HG02884 (cell line): Measurements from ENCODE around the gene SYT8.
A peak's percentile ranks its signal among the peaks of the same experiment; 100 is the strongest.

Experiments used
- ATAC-seq: cut with Tn5 transposase; IDR thresholded peaks from one replicate; pipeline ENCODE4 v1.9.1; 2021; ENCODE audit warnings: mild to moderate bottlenecking, moderate library complexity; ENCODE audit not compliant: unreplicated experiment

The SYT8 gene

DNA sequence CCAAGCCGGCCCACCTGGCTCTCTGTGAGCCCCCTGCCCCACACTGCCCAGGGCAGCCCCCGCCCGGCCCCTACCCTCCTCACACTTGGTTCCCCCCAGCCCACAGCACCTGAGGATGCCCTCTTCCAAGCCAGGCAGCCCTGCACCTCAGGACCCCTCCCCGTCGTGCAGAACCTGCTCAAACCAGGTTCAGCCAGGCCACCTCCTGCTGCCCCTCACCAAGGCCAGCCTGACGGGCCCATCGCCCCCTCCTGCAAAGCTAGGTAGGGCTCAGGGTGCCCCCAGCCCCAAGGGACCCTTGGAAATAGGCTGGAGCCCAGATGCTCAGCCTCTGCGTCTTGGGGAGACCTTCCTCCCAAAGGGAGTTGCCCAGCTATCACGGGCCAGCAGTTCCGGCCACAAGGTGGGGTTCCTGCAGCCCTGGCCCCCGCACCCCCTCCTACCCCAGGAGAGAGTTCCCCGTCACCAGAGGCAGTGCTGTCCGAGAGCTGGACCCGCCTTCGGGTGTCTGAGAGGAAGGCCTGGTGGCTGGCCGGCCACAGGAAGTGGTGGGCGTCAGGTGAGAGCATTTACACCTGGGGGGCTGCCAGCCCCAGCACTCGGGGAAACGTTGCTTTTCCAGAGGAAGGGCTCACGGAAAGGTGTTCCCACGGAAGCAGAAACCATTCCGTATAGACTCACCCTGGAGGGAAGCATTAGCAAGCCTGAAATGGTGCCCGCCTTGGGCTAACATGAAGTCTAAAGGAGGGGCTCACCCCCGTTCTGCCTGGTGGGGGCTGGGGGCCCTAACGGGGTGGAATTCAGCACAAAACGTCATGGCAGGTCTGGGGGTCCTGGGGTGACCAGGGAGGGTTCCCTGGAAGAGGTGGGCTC is 3.2 kb upstream of the SYT8 start:
- ATAC-seq: no peak

DNA sequence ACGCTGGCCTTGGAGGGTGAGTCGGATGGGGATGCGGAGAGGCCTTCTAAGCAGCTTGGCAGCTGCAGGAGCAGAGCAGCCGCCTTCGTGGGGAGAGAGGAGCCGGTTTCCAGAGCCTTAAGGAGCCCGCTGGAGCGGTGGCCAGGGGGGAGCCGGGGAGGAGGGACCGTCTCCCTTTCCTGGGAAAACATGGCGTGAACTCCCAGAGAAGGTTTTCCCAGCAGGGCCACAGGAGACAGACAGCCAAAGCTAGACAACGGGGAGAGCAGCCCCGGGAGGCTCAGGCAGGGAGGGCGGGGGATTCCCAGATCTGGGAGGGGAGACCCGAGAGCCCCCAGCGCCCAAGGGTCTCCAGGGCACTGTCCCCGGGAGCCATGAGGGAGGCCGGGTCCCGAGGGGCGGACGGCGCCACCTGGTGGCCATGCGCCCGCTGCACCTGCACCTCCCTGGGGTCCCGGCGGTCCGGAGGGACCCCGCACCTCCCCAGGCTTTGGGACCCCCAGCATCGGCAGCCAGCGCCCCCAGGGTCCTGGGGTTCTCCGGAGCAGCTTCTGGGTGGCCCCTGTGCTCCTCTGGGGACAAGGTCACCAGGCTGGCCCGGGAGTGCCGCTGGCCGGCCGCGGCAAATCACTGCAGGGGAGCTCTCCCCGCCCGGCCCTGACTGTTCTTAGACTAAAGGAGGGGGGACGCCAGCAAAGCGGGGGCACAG is 2.4 kb upstream of the SYT8 start:
- no peak for ATAC-seq

DNA sequence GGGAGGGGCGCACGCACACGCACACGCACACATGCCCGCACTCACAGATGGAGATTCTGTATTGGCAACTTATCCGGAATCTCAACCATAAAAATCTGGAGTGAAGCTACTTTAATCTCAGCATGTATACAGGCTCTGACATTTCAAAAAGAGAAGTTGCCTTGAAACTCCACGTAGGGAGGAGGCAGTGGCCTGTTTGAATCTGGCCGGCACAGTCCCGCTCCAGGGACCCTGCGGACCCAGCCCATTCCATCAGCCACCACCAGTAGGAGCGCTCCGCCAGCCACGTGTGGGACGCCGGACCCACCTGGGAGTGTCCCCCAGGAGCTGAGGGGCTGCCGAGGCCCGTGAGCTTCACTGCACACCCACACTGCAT is 1.9 kb upstream of the SYT8 start:
- no peak for ATAC-seq

DNA sequence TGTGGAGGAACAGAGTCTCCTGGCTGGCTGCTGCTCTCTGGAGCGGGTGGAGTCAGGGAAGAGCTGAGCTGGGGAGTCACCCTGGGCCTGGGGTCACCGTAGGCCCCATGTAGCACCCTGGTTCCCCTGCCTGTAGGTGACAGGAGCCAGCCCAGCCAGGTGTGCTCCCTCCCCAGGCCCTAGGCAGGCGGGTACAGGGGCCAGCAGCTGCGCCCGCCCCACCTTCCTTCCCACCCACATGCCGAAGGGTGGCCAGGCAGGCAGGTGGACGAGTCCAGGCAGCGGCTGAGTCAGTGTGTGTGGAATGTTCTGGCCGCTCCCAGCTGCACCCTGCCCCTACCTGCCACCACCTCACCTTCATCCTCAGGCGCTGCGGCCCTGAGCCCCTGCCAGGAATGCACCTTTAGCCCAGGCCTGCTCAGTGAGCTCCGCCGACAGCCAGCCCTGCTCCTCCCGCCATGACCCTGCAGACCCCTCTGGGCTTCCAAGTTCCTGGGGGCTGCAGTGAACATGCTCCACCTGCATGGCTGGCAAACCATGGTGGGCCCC is 654 bp upstream of the SYT8 start:
- ATAC-seq: no peak

DNA sequence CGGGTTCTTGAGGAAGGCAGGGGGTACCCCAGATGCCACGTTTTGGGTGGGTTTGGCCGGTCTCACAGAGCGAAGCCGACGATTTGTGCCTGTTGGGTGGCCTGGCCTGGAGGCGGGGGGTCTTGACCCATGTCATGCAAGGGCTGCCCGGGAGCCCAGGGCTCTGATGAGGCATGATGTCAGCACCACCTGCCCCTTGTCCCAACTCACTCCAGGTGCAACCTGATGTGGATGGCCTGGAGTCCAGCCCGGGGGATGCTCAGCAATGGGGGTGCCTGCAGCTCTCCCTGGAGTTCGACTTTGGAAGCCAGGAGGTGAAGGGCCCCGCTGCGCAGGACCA is 851 bp downstream of the SYT8 start:
- no peak for ATAC-seq

DNA sequence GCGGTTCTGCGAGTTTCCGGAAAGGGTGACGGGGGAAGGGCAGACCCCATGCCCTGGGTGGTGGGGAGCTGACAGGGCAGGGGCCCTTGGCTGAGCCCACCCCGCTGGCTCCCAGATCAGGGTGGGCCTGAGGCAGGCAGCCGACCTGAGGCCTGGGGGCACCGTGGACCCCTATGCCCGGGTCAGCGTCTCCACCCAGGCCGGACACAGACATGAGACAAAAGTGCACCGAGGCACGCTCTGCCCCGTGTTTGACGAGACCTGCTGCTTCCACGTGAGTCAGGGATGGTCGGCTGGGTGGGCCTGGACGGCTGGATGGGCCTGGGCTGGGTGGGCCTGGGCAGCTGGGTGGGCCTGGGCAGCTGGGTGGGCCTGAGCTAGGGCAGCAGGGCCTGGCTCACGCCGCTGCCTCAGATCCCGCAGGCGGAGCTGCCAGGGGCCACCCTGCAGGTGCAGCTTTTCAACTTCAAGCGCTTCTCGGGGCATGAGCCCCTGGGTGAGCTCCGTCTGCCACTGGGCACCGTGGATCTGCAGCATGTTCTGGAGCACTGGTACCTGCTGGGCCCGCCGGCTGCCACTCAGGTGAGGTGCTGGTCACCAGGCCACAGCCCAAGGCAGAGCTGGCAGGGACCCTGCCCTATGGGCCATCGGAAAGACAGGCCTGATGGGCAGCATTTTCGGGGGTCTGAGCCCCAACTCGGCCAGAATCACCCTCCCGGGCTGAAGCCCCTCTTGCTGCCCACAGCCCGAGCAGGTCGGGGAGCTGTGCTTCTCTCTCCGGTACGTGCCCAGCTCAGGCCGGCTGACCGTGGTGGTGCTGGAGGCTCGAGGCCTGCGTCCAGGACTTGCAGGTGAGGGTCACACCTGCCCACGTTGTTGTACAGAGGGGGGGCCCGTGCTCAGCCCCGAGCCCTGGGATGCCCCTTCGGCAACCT is 1.5 kb downstream of the SYT8 start:
- no peak for ATAC-seq

DNA sequence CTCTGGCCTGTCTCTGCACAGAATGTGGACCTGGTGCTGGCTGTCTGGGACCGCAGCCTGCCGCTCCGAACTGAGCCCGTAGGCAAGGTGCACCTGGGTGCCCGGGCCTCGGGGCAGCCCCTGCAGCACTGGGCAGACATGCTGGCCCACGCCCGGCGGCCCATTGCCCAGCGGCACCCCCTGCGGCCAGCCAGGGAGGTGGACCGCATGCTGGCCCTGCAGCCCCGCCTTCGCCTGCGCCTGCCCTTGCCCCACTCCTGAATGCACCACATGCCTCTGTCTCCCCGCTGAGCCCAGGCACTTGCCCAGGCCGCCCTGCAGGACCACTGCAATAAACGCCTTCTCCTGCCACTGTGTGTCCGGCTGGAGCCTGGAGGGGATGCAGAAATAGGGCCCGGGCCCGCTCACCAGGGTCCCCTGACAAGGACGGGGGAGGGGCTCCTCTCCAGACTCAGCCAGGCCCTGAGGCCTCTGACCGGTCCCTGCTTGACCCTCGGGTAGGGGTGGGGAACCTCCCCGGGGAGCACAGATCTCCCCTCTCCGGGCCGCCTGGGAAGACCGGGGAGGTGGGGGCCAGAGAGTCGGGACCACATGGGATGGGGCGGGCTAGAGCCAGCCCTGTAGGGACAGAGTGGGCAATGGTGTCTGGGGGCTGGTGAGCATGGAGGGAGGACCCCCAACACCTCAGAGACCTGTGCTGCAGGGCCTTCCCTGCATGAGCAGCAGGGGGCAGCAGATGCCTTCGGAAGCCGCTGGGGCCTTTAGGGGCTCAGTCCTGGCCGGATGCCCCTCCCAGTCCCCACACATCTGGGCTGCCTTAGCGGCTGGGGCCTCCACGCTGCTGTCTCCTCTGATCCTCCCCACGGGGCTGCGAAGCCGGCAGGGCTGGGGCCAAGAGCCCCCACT is 2.6 kb downstream of the SYT8 start:
- peak; percentile 43 for ATAC-seq

DNA sequence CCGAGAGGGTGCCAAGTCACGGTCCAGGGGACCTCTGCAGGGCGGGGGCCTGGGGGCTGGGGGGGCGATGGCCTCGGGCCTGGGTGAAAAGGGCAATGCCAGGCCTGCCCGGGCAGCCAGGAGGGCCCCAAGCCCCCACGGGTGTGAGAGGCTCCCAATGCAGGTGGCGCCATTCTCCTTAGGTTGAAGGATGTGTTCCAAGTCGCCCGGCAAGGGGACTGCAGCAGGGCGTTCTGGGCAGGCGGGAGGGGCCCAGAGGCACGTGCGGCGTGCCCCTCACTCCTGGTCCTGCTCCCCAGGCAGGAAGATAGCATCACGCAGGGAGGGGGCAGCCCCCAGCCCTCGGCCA is 3.3 kb downstream of the SYT8 start:
- no peak for ATAC-seq

DNA sequence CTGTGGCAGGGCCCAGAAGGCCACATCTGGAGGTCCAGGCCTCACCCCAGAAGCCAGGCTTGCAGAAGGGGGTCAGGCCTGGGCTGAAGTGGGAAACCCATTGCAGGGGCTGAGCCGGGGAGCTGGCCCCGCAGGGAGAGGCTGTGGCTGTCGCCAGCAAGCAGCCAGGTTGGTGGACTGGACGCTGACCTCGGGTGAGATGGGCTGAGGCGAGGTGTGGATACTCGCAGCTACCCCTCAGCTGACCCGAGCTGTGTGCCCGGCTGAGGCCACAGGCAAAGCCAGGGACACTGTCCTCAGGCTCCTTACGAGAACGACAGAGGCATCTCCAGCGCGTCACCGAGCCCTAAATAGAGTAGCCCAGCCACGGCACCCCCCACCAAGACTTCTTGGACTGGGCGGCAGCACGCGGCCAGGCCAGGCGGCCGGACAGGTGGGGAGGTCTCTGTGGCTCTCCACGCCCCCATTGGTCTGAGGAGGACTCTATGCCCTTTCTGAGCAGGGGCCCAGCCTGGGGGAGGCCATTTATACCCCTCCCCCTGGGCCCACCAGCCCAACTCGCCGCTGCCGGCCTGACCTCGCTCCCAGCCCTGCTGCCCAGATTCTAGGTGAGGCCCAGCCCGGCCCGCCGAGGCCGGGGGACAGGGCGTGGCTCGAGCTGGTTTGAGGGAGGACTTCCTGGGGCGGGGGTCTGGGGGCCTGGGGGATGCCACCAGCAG is 3.8 kb downstream of the SYT8 start, which contains the start of gene TNNI2:
TSS of gene TNNI2 (plus strand) at position 556 of the 719 bp plus-strand sequence. CDS start 716 bp downstream, outside the sequence.
- ATAC-seq: no peak

DNA sequence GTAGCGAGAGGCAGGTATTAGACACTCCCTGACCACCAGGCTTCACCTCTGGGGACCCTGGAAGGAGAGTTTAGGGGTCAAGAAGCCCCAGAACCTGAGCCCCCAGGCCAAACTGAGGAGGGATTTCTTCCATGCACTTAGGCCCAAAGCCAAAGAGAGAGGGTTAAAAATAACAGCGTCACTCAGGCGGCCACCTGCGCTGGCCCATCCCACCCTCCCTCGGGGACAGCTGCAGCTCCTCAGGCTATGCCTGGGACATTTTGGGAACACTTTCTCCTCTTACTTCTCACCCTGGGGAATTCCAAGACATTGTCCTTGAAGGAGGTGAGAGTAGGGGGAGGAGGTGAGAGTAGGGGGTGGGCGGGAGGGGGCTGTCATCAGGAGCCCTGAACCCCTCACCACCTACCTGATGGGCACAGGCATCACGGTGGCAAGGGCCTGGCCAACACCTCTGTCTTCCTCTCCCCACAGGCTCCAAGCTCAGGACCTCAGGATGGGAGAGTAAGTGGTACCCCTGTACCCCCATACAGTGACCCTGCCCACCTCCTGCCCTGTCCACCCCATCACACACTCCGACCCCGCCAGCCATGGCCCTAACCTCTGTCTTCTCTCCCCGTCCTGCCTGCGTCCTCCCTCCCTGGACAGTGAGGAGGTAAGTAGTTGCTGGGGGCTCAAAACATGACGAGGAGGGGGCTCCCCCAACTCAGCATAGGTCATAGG is 4.6 kb downstream of the SYT8 start:
- ATAC-seq: no peak

DNA sequence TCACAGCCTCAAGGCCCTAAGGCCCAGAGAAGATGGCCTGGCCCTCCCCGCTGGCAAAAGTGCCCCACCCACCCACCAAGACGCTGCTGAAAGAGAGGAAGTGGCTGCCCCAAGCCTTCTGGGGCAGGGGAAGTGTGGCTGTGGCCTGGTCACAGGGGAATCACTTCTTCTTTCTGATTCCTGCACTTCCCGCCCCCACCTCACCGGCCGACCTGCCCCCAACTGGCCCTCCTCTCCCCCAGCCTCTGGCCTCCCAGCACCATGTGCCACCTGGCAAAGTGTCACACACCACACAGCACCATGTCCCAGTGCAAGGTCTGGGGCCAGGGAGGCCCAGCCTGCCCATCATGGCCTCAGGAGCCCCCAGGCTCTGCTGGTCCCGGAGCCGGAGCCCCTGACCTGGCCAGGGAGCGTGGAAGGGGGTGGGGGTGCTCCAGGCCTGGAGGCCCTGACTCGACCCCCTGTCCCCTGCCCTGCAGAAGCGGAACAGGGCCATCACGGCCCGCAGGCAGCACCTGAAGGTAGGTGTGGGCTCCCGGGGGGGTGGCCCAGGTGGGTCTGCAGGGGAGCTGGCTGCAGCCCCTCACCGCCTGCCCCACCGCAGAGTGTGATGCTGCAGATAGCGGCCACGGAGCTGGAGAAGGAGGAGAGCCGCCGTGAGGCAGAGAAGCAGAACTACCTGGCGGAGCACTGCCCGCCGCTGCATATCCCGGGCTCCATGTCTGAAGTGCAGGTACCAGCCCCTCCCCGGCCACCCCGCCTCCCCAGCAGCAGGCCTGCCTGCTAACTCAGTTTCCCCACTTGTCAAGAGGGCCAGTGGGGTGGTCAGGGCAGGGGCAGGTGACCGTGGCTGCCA is 5.4 kb downstream of the SYT8 start:
- ATAC-seq: no peak

DNA sequence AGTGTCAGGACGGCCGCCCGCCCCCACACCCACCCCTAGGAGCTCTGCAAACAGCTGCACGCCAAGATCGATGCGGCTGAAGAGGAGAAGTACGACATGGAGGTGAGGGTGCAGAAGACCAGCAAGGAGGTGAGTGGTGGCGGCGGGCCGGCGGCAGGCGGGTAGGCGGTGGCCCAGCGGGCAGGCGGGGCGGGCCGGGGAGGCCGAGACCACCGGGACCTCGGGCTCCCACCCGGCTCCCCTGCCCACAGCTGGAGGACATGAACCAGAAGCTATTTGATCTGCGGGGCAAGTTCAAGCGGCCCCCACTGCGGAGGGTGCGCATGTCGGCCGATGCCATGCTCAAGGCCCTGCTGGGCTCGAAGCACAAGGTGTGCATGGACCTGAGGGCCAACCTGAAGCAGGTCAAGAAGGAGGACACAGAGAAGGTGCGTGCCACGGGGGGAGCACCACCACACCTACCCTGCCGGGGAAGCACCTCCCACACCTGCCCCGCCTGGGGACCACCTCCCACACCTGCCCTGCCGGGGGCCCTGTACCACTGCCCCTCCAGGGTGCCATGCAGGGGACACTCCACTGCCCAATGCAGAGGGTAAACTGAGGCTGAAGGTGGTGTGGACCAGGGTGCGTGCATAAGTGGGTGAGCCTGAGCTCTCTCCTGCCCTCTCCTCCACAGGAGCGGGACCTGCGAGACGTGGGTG is 6.1 kb downstream of the SYT8 start:
- ATAC-seq: no peak

DNA sequence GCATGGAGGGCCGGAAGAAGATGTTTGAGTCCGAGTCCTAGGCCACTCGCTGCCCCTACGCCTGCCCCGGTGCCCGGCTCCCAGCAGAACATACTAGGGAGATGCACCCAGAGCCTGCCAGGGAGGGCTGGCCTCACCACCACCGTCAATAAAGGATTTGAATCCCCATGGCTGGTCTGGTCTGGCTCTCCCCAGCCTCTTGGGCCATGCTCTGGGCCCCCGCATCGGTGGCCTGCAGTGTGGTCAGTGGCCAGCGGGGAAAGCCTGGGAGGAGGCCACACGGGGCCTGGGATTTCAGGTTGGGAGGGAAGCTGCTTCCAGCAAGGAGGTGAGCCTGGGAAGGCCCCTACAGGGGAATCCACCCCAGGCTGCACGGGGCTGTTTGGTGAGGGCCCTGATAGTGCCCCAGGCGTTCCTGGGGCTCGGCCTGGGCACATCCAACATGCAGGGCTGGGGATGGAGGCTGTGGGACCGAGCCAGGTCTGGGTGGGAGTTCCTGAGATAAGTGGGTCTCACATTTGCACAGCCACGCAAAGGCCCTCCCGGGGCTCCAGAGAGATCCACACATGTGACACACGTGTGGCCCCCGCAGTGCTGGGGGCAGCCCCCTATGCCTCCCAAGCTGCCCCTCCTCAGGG is 6.8 kb downstream of the SYT8 start:
- no peak for ATAC-seq

DNA sequence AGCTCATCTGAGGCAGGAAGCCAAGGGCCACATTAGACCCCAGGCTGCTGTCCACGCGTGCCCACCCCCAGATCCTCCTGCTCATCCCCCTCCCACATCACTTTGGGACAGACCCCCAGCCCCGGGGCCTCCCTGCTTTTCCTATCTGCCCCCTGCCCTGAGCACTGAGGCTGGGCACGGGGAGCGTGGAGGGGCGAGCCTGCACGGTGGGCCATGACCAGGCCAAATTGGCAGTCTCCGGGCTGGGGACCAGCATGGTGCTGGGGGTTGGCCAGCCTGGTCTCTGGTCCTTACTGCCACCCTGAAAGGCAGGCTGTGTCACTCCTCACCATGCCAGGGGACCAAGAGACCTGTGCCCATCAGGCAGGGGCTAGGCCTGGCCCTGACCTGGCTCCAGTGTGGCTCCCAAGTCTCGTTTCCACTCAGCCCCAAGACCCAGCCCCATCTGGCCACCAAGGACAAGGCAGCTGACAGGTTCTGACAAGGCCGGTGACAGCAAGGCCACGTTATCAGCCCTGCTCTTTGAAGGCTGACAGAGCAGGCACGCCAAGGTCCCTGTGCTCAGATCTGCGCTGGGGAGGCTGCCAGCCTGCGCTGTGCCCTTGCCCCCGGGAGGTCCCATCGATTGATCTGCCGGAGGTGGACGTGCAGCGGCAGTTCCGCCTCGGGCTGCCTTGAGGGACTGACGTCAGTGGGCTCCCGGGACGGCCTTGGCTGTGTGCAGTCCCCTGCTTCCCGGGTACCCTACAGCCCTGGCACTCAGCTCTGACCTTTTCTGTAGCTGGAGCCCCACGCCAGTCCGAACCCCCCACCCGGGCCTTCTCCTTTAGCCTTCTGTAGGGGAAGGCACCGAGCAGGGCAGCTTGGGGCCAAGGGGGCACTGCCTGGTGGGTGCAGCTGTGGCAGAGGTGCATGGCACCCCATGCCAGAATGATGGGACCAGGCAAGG is 7.6 kb downstream of the SYT8 start:
- no peak for ATAC-seq

DNA sequence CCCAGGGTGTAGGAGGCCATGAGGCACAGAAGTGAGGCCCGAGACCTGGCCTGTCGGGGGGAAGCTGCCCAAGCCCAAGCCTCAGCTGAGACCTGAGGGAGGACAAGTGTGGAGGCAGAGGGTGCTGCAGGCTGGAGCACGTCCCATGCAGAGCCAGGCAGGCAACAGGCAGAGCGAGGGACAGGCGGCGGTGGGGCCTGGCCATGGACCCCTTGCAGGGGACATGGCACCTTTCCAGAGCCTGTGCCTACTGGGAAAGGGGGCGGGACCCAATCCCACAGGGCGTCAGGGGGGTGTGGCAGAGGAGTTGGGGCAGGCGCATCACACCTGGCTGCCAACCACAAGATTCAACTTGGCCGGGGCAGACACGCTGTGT is 8.3 kb downstream of the SYT8 start:
- ATAC-seq: no peak

DNA sequence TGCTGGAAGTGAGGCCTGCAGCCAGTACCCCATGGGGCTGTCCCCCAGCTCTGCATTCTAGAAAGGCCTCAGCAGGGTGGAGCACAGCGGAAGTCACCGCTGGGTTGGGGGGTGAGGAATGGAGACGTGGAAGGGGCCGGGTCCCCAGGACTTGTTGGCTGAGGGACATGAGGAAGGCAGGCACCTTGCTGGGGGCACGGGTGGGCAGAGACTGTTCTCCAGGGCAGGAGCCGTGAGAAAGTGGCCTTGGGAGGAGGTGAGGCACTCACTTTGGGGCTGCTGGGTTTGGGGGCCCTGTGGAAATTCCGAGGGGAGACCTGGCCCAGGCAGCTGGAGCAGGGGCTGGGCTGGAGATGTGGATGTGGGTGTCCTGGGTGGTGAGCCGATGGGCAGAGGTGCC is 9.0 kb downstream of the SYT8 start:
- no peak for ATAC-seq
